GM04504 (cell line): ENCODE results near the gene ZBTB16.

ENCODE experiments used
- DNase-seq: peaks from one replicate; pipeline ENCODE4 v3.0.0-alpha.2; 2012; ENCODE audit warnings: low read depth

ZBTB16 gene

GRCh38 chr11:114106986-114107385 lies 47.5 kb downstream of the ZBTB16 start:
- DNase-seq, result no peak

- no peak for DNase-seq
These were observed 49.1 kb downstream of the ZBTB16 start for GRCh38 chr11:114108501-114109205.

GRCh38 chr11:114109206-114110090 lies 49.9 kb downstream of the ZBTB16 start:
- DNase-seq, result no peak

GRCh38 chr11:114110123-114110522 lies 50.6 kb downstream of the ZBTB16 start:
- no peak for DNase-seq

- no peak for DNase-seq
These were observed 51.7 kb downstream of the ZBTB16 start for GRCh38 chr11:114110952-114111947.

GRCh38 chr11:114115451-114115928 lies 56.0 kb downstream of the ZBTB16 start:
- DNase-seq, result no peak

GRCh38 chr11:114116357-114116756 lies 56.8 kb downstream of the ZBTB16 start:
- DNase-seq, result no peak

- DNase-seq, result no peak
These were observed 57.3 kb downstream of the ZBTB16 start for GRCh38 chr11:114116800-114117199.

GRCh38 chr11:114120606-114121005 lies 61.1 kb downstream of the ZBTB16 start:
- no peak for DNase-seq

GRCh38 chr11:114121138-114121537 lies 61.6 kb downstream of the ZBTB16 start:
- DNase-seq, result no peak

- DNase-seq, result no peak
These were observed 62.4 kb downstream of the ZBTB16 start for GRCh38 chr11:114121804-114122504.

GRCh38 chr11:114122686-114123085 lies 63.2 kb downstream of the ZBTB16 start:
- no peak for DNase-seq

GRCh38 chr11:114123692-114124330 lies 64.3 kb downstream of the ZBTB16 start:
- DNase-seq, result no peak

GRCh38 chr11:114124601-114125144 lies 65.2 kb downstream of the ZBTB16 start:
- DNase-seq, result no peak

- DNase-seq, result no peak
These were observed 66.0 kb downstream of the ZBTB16 start for GRCh38 chr11:114125531-114125930.

- DNase-seq, result no peak
These were observed 66.4 kb downstream of the ZBTB16 start for GRCh38 chr11:114125959-114126358.

GRCh38 chr11:114128399-114128798 lies 68.9 kb downstream of the ZBTB16 start:
- no peak for DNase-seq

- DNase-seq, result no peak
These were observed 69.6 kb downstream of the ZBTB16 start for GRCh38 chr11:114129142-114129541.

GRCh38 chr11:114129699-114130098 lies 70.2 kb downstream of the ZBTB16 start:
- DNase-seq, result no peak

- no peak for DNase-seq
These were observed 70.6 kb downstream of the ZBTB16 start for GRCh38 chr11:114130115-114130576.
